Spleen (tissue), 11 donors: ENCODE results near the gene HECW1. TPM values are rescaled to one million over a fixed set of nuclear protein-coding genes. Genes with fewer than 3 reads are reported as not detected.

Source experiments
- DNase-seq: peaks from one replicate; pipeline ENCODE4 v3.0.0-alpha.2; 2020
- H3K27ac ChIP-seq, 8 donors: fragments of 200-600 bp; sonication (generic) in 7 of 8; 1 replicate in 4 of 8; 2 replicates in 4 of 8; pipeline versions ENCODE4 v1.5.0 to v1.8.0; 2016 to 2021; ENCODE audit warnings: inconsistent platforms in 4 of 8, mild to moderate bottlenecking in 4 of 8, moderate library complexity in 1 of 8
- H3K27me3 ChIP-seq, 7 donors: fragments of 200-600 bp; sonication (generic) in 6 of 7; replicated peaks in 1 of 7; 1 replicate in 4 of 7; 2 replicates in 3 of 7; pipeline versions ENCODE4 v1.5.0 to v1.8.0; 2016 to 2021; ENCODE audit warnings: inconsistent platforms in 3 of 7, mild to moderate bottlenecking in 1 of 7
- H3K36me3 ChIP-seq, 6 donors: fragments of 200-600 bp; sonication (generic) in 5 of 6; 1 replicate in 4 of 6; 2 replicates in 2 of 6; pipeline versions ENCODE4 v1.5.0 to v1.8.0; 2016 to 2021; ENCODE audit warnings: inconsistent platforms in 2 of 6
- H3K4me1 ChIP-seq, 6 donors: fragments of 200-600 bp; sonication (generic) in 5 of 6; 1 replicate in 3 of 6; 2 replicates in 3 of 6; pipeline versions ENCODE4 v1.5.0 to v1.8.0; 2016 to 2021; ENCODE audit warnings: inconsistent platforms in 3 of 6
- H3K4me3 ChIP-seq, 8 donors: fragments of 200-600 bp; sonication (generic) in 7 of 8; 1 replicate in 4 of 8; 2 replicates in 4 of 8; pipeline versions ENCODE4 v1.5.0 to v1.8.0; 2016 to 2021; ENCODE audit warnings: inconsistent platforms in 4 of 8, mild to moderate bottlenecking in 4 of 8, moderate library complexity in 2 of 8
- H3K9me3 ChIP-seq, 8 donors: fragments of 200-600 bp; sonication (generic) in 7 of 8; 1 replicate in 4 of 8; 2 replicates in 4 of 8; pipeline versions ENCODE4 v1.5.0 to v1.8.0; 2016 to 2021; ENCODE audit warnings: inconsistent platforms in 4 of 8
- CTCF ChIP-seq, 11 experiments: fragments of 200-600 bp in 7 of 11; fragments of 450-650 bp in 4 of 11; sonication (generic) in 4 of 11; IDR thresholded peaks in 8 of 11; conservative IDR thresholded peaks in 3 of 11; 1 replicate in 7 of 11; 2 replicates in 4 of 11; pipeline versions ENCODE4 v1.4.0 to v1.8.0; 2016 to 2021; ENCODE audit warnings: antibody characterized with exemption in 11 of 11, inconsistent platforms in 4 of 11, mild to moderate bottlenecking in 1 of 11
- POLR2A ChIP-seq, 3 donors: fragments of 450-650 bp; IDR thresholded peaks; one replicate each; pipeline ENCODE4 v1.5.1; 2017; ENCODE audit warnings: antibody characterized with exemption in 3 of 3, mild to moderate bottlenecking in 1 of 3
- POLR2AphosphoS5 ChIP-seq, 3 donors: sonication (generic); formaldehyde crosslinking; IDR thresholded peaks; one replicate each; pipeline ENCODE4 v1.5.1; 2017; ENCODE audit warnings: antibody characterized with exemption in 3 of 3
- WGBS, 5 donors: extraction: QIAGEN DNeasy Blood & Tissue Kit in 3 of 5; methylation state at CpG; one replicate each; pipeline versions ENCODE4 v1.1.5 to v1.1.7; 2013 to 2018; 5-methylcytosine and 5-hydroxymethylcytosine counted together
- intact Hi-C: fragments of 100-400 bp; cut with DNase I; formaldehyde crosslinking; loops from one replicate; pipeline ENCODE4 v1.15.0; 2023; ENCODE audit warnings: low total_unique reads
- polyA plus RNA-seq, 3 donors: library from polyadenylated mRNA; stranded (reverse); fragments of 200-250 nt; gene quantifications; one replicate each; pipeline ENCODE4 v1.2.1, GENCODE V29; 2013
- total RNA-seq, 7 donors: library from RNA; depleted of rRNA in 3 of 7; stranded (reverse); fragments of >200 nt in 3 of 7; fragmentation: NEBNext Ultra II Directional in 4 of 7; extraction: Animal tissue kit (Norgen Biotek cat#: 25700) in 4 of 7; gene quantifications; one replicate each; pipeline versions ENCODE4 v1.1.0 to v1.2.1, GENCODE V29; 2016 to 2021
- donor health status: healthy with polysubstance abuse.
- donor health status: DM: no; HTN: no; CAD: no; lungs with moderate emphysema.
- donor health status: DM: no; HTN: no; CAD: no.
- donor health status: Bipolar disorder and iron deficiency.
- donor health status: healthy.
- donor health status: DM: no; HTN: no; CAD: no.
- donor health status: DM: yes; HTN: yes; CAD: no.

Gene HECW1
- total and polyA plus RNA-seq, 10 donors: 0.03 to 1.5 (median 0.40) TPM; not detected in 1

DNA sequence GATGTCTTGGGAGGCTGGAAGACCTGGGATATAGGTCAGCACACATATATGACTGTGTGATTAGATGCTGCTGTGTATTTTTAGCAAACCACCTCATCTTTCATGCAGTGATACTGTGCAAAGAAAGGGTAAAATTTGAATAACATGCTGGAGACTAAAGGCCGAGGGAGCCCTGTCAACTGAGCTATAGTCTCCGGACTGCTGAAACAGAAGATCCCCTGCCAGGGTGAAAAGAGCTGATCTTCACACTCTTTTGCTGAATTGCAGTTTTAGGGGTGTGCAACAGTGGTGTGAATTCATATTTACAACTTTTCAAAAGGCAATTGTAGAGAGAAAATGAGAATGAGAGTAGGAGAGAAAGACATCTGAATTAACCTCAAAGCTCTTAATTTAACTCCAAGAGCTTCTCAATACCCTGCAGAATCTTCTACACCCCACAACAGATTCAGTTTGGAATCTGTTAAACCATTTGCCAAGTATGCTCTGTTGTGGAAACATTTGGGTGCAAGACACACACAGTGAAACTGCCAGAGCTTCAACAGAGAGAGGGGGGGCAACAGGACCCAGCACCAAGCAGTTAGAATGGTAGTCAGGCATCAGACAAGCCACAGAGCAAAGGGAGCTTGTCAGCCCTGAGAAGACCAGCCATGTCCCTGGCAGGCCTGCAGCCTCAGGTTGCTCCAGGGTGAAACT, 280.3 kb downstream of the HECW1 start:
- no peak overlapping the region for H3K4me3 ChIP-seq
- DNase-seq: no peak
- intact Hi-C loops: no loop called here
- H3K27me3 ChIP-seq: peaks cover 0 to 4% (median 0%) of the 10 kb centered on the region in 7 donors
- H3K9me3 ChIP-seq: no peaks in the 10 kb centered on the region
- H3K36me3 ChIP-seq: no peaks in the 10 kb centered on the region
- no peak overlapping the region for H3K27ac ChIP-seq
- no peaks in the 10 kb centered on the region for H3K4me1 ChIP-seq
- 86 to 92% (median 89%) methylated on average over 2 of the region's 2 CpGs for WGBS, 5 donors
- no peak for TF ChIP-seq POLR2AphosphoS5 (IDR thresholded peaks at IDR 0.05)
- TF ChIP-seq CTCF (IDR thresholded peaks at IDR 0.05 in 8 of 11, conservative IDR thresholded peaks at IDR 0.05 in 3 of 11): no peak
- no peak for TF ChIP-seq POLR2A (IDR thresholded peaks at IDR 0.05)

DNA sequence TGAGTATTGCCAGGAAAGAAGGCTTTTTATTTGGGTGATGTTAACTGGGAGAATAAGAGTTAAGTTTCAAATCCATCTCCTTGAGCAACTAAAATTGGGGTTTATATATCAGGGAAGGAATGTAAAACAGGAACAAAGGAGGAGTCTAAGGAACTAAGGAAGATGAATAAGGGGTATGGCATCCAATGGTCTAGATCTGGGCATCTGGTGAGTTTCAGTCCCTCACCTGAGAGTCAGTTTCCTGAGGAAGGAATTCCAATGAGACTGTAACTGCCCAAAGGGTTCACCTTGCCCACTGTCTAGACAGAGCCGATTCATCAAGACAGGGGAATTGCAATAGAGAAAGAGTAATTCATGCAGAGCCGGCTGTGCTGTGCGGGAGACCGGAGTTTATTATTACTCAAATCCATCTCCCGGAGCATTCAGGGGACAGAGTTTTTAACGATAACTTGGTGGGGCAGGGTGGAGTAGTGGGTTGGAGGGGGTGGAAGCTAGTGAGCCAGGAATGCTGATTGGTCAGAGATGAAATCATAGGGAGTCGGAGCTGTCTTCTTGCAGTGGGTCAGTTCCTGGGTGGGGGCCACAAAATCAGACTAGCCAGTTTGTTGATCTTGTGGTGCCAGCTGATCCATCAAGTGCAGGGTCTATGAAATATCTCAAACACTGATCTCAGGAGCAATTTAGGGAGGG, 282.1 kb downstream of the HECW1 start:
- Histone ChIP-seq H3K27me3 (peaks cover 0 to 16% (median 0%) of the 10 kb centered on the region in 7 donors), H3K9me3 (no peaks in the 10 kb centered on the region), H3K4me1 (no peaks in the 10 kb centered on the region), H3K27ac (no peak overlapping the region), H3K36me3 (no peaks in the 10 kb centered on the region), H3K4me3 (no peak overlapping the region)
- DNase-seq: no peak
- intact Hi-C loops: no loop called here
- no peak for TF ChIP-seq CTCF (IDR thresholded peaks at IDR 0.05 in 8 of 11, conservative IDR thresholded peaks at IDR 0.05 in 3 of 11)
- 90 to 94% (median 92%) methylated on average over 7 of the region's 7 CpGs for WGBS, 5 donors

GRCh38 chr7:43395351-43395750, 282.9 kb downstream of the HECW1 start:
- DNase-seq: no peak
- peaks cover 0 to 22% (median 0%) of the 10 kb centered on the region in 7 donors for H3K27me3 ChIP-seq
- no peak overlapping the region for H3K4me3 ChIP-seq
- H3K4me1 ChIP-seq: no peaks in the 10 kb centered on the region
- TF ChIP-seq POLR2A (IDR thresholded peaks at IDR 0.05) (no peak), POLR2AphosphoS5 (IDR thresholded peaks at IDR 0.05) (no peak), CTCF (IDR thresholded peaks at IDR 0.05 in 8 of 11, conservative IDR thresholded peaks at IDR 0.05 in 3 of 11) (no peak)
- 41 to 69% (median 49%) methylated on average over 2 of the region's 2 CpGs for WGBS, 5 donors
- H3K27ac ChIP-seq: no peak overlapping the region
- no peaks in the 10 kb centered on the region for H3K36me3 ChIP-seq
- intact Hi-C loops: no loop called here
- H3K9me3 ChIP-seq: no peaks in the 10 kb centered on the region

DNA sequence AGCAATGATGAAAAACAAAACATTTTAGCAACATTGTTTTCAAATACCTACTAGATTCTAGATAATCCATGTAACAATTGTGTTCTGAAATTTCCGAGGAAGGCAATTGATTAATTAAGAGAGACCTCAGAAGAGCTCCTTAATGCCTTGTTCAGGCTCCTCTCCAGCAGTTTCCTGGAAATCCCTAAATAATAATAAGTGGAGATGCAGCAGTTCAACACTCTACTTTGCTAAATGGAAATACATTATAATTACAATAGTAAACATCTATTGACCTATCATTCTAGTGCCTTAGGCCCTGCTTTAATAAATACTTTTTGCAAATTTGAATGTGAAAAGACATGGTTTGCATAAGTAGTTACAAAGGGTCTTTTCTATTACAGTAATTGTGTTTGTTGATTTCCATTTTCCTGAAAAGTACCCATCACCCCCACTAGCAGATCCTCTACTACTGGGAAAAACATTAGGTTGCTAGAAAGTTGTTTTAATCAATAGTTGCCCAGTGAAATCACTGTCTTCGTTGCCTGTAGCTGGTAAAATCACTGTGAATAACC, 283.8 kb downstream of the HECW1 start:
- WGBS, 5 donors: 52 to 64% (median 59%) methylated on average over 2 of the region's 2 CpGs

More for the DNA sequence above, 283.8 kb downstream of the HECW1 start:
- H3K9me3 ChIP-seq: no peaks in the 10 kb centered on the region
- no peaks in the 10 kb centered on the region for H3K36me3 ChIP-seq
- H3K4me3 ChIP-seq: no peak overlapping the region
- TF ChIP-seq CTCF (IDR thresholded peaks at IDR 0.05 in 8 of 11, conservative IDR thresholded peaks at IDR 0.05 in 3 of 11): no peak
- no peak for TF ChIP-seq POLR2AphosphoS5 (IDR thresholded peaks at IDR 0.05)
- no peak for TF ChIP-seq POLR2A (IDR thresholded peaks at IDR 0.05)
- H3K27me3 ChIP-seq: peaks cover 0 to 22% (median 0%) of the 10 kb centered on the region in 7 donors
- H3K4me1 ChIP-seq: no peaks in the 10 kb centered on the region
- H3K27ac ChIP-seq: no peak overlapping the region
- no peak for DNase-seq
- intact Hi-C loops: no loop called here
